Measurements from ENCODE around the gene PRR29.

The PRR29 gene

DNA sequence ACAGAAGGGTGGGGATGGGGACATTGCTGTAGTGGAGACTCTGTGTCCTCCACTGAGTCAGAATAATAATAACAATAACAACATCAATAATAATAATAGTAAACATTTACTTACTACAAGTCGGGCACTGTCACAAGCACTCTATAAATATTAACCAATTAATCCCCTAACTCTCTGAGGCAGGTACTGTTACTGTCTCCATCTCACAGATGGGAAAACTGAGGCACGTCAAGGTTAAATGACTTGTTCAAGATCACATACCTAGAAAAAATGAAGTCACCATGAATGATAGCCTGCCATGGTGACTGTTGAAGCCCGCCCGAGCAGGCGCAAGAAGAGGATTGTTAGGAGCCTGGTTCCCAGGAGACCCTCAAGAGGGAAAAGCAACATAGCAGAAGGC, 10.2 kb downstream of the PRR29 start:
- H3K56ac ChIP-seq (ENCODE audit: low read length) = no peak overlapping the region
- H3K4me1 ChIP-seq (ENCODE audit: control insufficient read depth, low read depth, low read length) = no peaks in the 10 kb centered on the region
- no peak overlapping the region for H3K4ac ChIP-seq (ENCODE audit: low read depth, low read length)
- no peak overlapping the region for H3K23ac ChIP-seq (ENCODE audit: low read length)
- H3K79me2 ChIP-seq (ENCODE audit: control insufficient read depth, insufficient read depth, low read length) = no peaks in the 10 kb centered on the region
- no peak for DNase-seq
- no peak overlapping the region for H4K5ac ChIP-seq (ENCODE audit: low read length)
- no peak overlapping the region for H3K9ac ChIP-seq (ENCODE audit: low read length)
- no peak overlapping the region for H2AK5ac ChIP-seq (ENCODE audit: low read length)
- no peak overlapping the region for H3K4me3 ChIP-seq (ENCODE audit: low read length)
- no peak overlapping the region for H2BK15ac ChIP-seq (replicated peaks; ENCODE audit: low read depth)
- H3K27ac ChIP-seq (ENCODE audit: low read depth, low read length) = no peak overlapping the region
- no peak overlapping the region for H2BK5ac ChIP-seq (ENCODE audit: low read length)
- no peak overlapping the region for H4K8ac ChIP-seq (ENCODE audit: low read depth, low read length)
- WGBS (ENCODE audit: extremely low coverage, insufficient coverage, low lambda C conversion rate) = no CpG with 5 or more reads among the region's 5 CpGs
- no peaks in the 10 kb centered on the region for H3K27me3 ChIP-seq (ENCODE audit: insufficient read depth, low read length, poor library complexity)
- H3K36me3 ChIP-seq (ENCODE audit: control insufficient read depth, insufficient read depth, low read length) = no peaks in the 10 kb centered on the region
- H3K79me1 ChIP-seq (ENCODE audit: low read length) = no peaks in the 10 kb centered on the region
- H2BK120ac ChIP-seq (ENCODE audit: low read depth, low read length) = no peak overlapping the region
- no peak overlapping the region for H3K4me2 ChIP-seq (ENCODE audit: low read length)
- H3K18ac ChIP-seq (ENCODE audit: low read length) = no peak overlapping the region

DNA sequence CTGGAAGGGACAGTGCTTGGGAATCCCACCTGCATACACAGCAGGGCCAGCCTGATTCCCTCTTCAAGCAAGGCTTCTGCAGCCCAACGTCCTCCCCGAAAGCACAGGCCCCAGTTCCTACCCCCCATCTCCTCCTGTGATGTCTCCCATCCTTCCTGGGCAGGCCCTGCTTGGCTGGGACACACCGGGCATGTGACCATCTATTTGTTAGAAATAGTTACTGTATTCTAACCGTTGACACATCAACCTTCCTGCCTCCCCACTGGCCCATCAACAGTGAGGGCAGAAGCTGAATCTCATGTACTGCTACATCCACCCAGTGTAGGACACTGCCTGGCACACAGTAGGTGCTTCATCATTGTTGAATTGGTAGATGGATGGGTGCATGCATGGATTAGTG, 10.7 kb downstream of the PRR29 start:
- no peak for DNase-seq

DNA sequence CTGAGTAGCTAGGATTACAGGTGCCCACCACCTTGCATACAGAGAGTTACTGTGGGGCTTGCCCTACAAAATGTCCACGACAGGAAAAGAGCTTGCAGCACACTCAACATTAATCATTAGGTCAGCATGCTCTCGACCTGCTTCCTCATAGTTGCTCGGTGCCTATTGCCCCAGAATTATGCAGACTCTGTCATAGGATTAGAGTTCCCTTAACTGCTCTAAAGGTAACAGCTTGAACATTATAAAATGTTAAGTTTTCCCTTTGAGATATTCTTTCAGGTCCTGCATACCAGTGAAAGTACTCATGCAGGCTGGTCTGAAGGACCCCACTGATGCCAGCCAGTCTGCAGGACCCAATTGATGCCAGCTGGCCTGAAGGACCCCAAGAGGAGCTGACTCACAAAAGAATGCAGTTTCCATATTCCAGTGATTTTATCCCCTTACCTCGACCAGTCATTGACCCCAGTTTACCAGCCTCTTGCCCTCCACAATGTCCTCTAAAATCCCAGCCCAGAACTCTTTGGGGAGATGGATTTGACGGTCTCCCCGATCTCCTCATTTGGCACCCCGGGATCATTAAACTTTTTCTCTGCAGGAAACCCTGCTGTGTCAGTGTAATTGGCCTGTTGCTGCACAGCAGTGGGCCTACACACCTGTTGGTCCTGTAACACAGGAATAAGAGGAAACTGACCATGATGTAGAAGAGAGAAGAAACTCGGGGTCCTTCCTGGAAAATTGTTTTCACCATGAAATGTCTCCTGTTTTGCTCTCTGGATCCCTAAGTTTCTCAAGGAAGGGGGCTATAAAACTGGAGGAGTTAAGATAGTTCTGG, 11.6 kb downstream of the PRR29 start:
- no peak for DNase-seq
- H4K8ac ChIP-seq (ENCODE audit: low read depth, low read length) = no peak overlapping the region
- no peaks in the 10 kb centered on the region for H3K79me1 ChIP-seq (ENCODE audit: low read length)
- no peak overlapping the region for H2BK15ac ChIP-seq (replicated peaks; ENCODE audit: low read depth)
- H3K27me3 ChIP-seq (ENCODE audit: insufficient read depth, low read length, poor library complexity) = no peaks in the 10 kb centered on the region
- no peaks in the 10 kb centered on the region for H3K79me2 ChIP-seq (ENCODE audit: control insufficient read depth, insufficient read depth, low read length)
- H3K4ac ChIP-seq (ENCODE audit: low read depth, low read length) = no peak overlapping the region
- H3K27ac ChIP-seq (ENCODE audit: low read depth, low read length) = no peak overlapping the region
- no peaks in the 10 kb centered on the region for H3K4me1 ChIP-seq (ENCODE audit: control insufficient read depth, low read depth, low read length)
- H2BK120ac ChIP-seq (ENCODE audit: low read depth, low read length) = no peak overlapping the region
- no peak overlapping the region for H3K9ac ChIP-seq (ENCODE audit: low read length)
- H4K5ac ChIP-seq (ENCODE audit: low read length) = no peak overlapping the region
- no peak overlapping the region for H3K56ac ChIP-seq (ENCODE audit: low read length)
- H2AK5ac ChIP-seq (ENCODE audit: low read length) = no peak overlapping the region
- H3K36me3 ChIP-seq (ENCODE audit: control insufficient read depth, insufficient read depth, low read length) = no peaks in the 10 kb centered on the region
- no peak overlapping the region for H3K18ac ChIP-seq (ENCODE audit: low read length)
- no peak overlapping the region for H3K23ac ChIP-seq (ENCODE audit: low read length)
- H3K4me3 ChIP-seq (ENCODE audit: low read length) = no peak overlapping the region
- no peak overlapping the region for H3K4me2 ChIP-seq (ENCODE audit: low read length)
- H2BK5ac ChIP-seq (ENCODE audit: low read length) = no peak overlapping the region
- WGBS (ENCODE audit: extremely low coverage, insufficient coverage, low lambda C conversion rate) = no CpG with 5 or more reads among the region's 8 CpGs

More for the DNA sequence above, 10.7 kb downstream of the PRR29 start:
- Histone ChIP-seq H3K23ac (ENCODE audit: low read length) (no peak overlapping the region), H2AK5ac (ENCODE audit: low read length) (no peak overlapping the region), H3K79me1 (ENCODE audit: low read length) (no peaks in the 10 kb centered on the region), H3K9ac (ENCODE audit: low read length) (no peak overlapping the region), H3K79me2 (ENCODE audit: control insufficient read depth, insufficient read depth, low read length) (no peaks in the 10 kb centered on the region), H3K4me3 (ENCODE audit: low read length) (no peak overlapping the region), H3K36me3 (ENCODE audit: control insufficient read depth, insufficient read depth, low read length) (no peaks in the 10 kb centered on the region), H3K27me3 (ENCODE audit: insufficient read depth, low read length, poor library complexity) (no peaks in the 10 kb centered on the region), H3K4me2 (ENCODE audit: low read length) (no peak overlapping the region), H3K18ac (ENCODE audit: low read length) (no peak overlapping the region), H4K5ac (ENCODE audit: low read length) (no peak overlapping the region), H3K27ac (ENCODE audit: low read depth, low read length) (no peak overlapping the region), H3K4me1 (ENCODE audit: control insufficient read depth, low read depth, low read length) (no peaks in the 10 kb centered on the region), H3K4ac (ENCODE audit: low read depth, low read length) (no peak overlapping the region), H4K8ac (ENCODE audit: low read depth, low read length) (no peak overlapping the region), H2BK15ac (replicated peaks; ENCODE audit: low read depth) (no peak overlapping the region), H3K56ac (ENCODE audit: low read length) (no peak overlapping the region), H2BK5ac (ENCODE audit: low read length) (no peak overlapping the region), H2BK120ac (ENCODE audit: low read depth, low read length) (no peak overlapping the region)
- WGBS (ENCODE audit: extremely low coverage, insufficient coverage, low lambda C conversion rate) = no CpG with 5 or more reads among the region's 4 CpGs

DNA sequence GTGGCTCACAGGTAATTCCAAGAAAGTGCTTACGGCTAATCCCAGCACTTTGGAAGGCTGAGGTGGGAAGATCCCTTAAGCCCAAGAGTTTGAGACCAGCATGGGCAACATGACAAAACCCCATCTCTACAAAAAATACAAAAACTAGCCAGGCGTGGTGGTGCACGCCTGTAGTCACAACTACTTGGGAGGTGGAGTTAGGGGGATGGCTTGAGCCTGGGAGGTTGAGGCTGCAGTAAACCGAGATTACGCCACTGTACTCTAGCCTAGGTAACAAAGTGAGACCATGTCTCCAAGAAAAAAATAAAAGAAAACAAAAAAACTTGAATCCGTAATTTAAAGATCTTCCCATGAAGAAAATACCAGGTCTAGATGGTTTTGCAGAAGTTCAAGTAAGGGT, 17.3 kb downstream of the PRR29 start:
- Histone ChIP-seq H2BK5ac (ENCODE audit: low read length) (no peak overlapping the region), H3K23ac (ENCODE audit: low read length) (no peak overlapping the region), H2BK15ac (replicated peaks; ENCODE audit: low read depth) (no peak overlapping the region), H3K18ac (ENCODE audit: low read length) (no peak overlapping the region), H3K27me3 (ENCODE audit: insufficient read depth, low read length, poor library complexity) (no peaks in the 10 kb centered on the region), H3K9ac (ENCODE audit: low read length) (no peak overlapping the region), H3K79me2 (ENCODE audit: control insufficient read depth, insufficient read depth, low read length) (no peaks in the 10 kb centered on the region), H3K4me3 (ENCODE audit: low read length) (no peak overlapping the region), H3K56ac (ENCODE audit: low read length) (no peak overlapping the region), H3K79me1 (ENCODE audit: low read length) (no peaks in the 10 kb centered on the region), H2AK5ac (ENCODE audit: low read length) (no peak overlapping the region), H3K27ac (ENCODE audit: low read depth, low read length) (no peak overlapping the region), H3K36me3 (ENCODE audit: control insufficient read depth, insufficient read depth, low read length) (no peaks in the 10 kb centered on the region), H3K4me1 (ENCODE audit: control insufficient read depth, low read depth, low read length) (no peaks in the 10 kb centered on the region), H3K4ac (ENCODE audit: low read depth, low read length) (no peak overlapping the region), H4K5ac (ENCODE audit: low read length) (no peak overlapping the region), H3K4me2 (ENCODE audit: low read length) (no peak overlapping the region), H2BK120ac (ENCODE audit: low read depth, low read length) (no peak overlapping the region), H4K8ac (ENCODE audit: low read depth, low read length) (no peak overlapping the region)
- DNase-seq = no peak
- WGBS (ENCODE audit: extremely low coverage, insufficient coverage, low lambda C conversion rate) = no CpG with 5 or more reads among the region's 6 CpGs

DNA sequence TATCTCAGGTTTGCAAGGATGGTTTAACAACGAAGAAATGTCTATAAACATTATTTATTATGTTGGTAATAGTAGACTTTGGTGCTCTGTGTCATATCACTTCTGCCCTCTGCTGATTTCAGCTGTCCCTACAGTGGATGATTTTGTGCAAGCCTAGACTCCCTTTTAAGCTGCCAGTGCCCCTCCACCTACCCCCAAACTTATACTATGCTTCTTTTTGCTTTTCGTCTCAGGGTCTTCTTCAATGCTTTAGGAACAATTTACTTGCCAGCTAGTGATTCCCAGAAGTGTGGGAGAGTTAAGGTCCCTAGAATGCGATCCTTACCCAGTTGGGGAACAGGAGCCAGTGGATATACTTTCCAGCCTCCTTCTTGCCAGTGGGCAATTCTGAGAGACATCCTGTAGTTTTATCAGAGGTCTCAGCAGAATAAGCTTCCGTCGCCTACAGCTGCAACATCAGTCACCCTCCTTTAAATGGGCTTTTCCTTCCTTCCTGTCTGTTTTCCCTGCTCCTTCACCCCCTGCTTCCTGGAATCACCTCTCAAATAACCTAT, 18.2 kb downstream of the PRR29 start:
- H3K4me3 ChIP-seq (ENCODE audit: low read length) = no peak overlapping the region
- H3K23ac ChIP-seq (ENCODE audit: low read length) = no peak overlapping the region
- no peaks in the 10 kb centered on the region for H3K79me2 ChIP-seq (ENCODE audit: control insufficient read depth, insufficient read depth, low read length)
- H3K27me3 ChIP-seq (ENCODE audit: insufficient read depth, low read length, poor library complexity) = no peaks in the 10 kb centered on the region
- no peak overlapping the region for H2BK120ac ChIP-seq (ENCODE audit: low read depth, low read length)
- no peak overlapping the region for H3K4ac ChIP-seq (ENCODE audit: low read depth, low read length)
- H3K18ac ChIP-seq (ENCODE audit: low read length) = no peak overlapping the region
- no peaks in the 10 kb centered on the region for H3K4me1 ChIP-seq (ENCODE audit: control insufficient read depth, low read depth, low read length)
- no peaks in the 10 kb centered on the region for H3K79me1 ChIP-seq (ENCODE audit: low read length)
- WGBS (ENCODE audit: extremely low coverage, insufficient coverage, low lambda C conversion rate) = no CpG with 5 or more reads among the region's 5 CpGs
- no peak overlapping the region for H3K56ac ChIP-seq (ENCODE audit: low read length)
- DNase-seq = no peak
- H3K27ac ChIP-seq (ENCODE audit: low read depth, low read length) = no peak overlapping the region
- H2BK5ac ChIP-seq (ENCODE audit: low read length) = no peak overlapping the region
- no peaks in the 10 kb centered on the region for H3K36me3 ChIP-seq (ENCODE audit: control insufficient read depth, insufficient read depth, low read length)
- no peak overlapping the region for H3K4me2 ChIP-seq (ENCODE audit: low read length)
- H4K8ac ChIP-seq (ENCODE audit: low read depth, low read length) = no peak overlapping the region
- no peak overlapping the region for H2AK5ac ChIP-seq (ENCODE audit: low read length)
- H4K5ac ChIP-seq (ENCODE audit: low read length) = no peak overlapping the region
- H3K9ac ChIP-seq (ENCODE audit: low read length) = no peak overlapping the region
- no peak overlapping the region for H2BK15ac ChIP-seq (replicated peaks; ENCODE audit: low read depth)

All from mesendoderm (in vitro differentiated cells).